Osteocyte (in vitro differentiated cells): Measurements from ENCODE around the gene PRKCZ. TPM values are rescaled to one million over a fixed set of nuclear protein-coding genes. Genes with fewer than 3 reads are reported as not detected.

Experiments used
- DNase-seq: peaks from one replicate; pipeline ENCODE4 v3.0.0; 2021; ENCODE audit warnings: mixed read lengths; ENCODE audit not compliant: unreplicated experiment; ENCODE audit errors: extremely low spot score
- H3K27ac Mint-ChIP-seq: one replicate; pipeline ENCODE4 v1.8.0; 2021; ENCODE audit warnings: mild to moderate bottlenecking, mixed read lengths; ENCODE audit not compliant: unreplicated experiment
- H3K27me3 Mint-ChIP-seq: one replicate; pipeline ENCODE4 v1.8.0; 2021; ENCODE audit warnings: mixed read lengths; ENCODE audit not compliant: unreplicated experiment
- H3K36me3 Mint-ChIP-seq: one replicate; pipeline ENCODE4 v1.8.0; 2021; ENCODE audit warnings: mixed read lengths; ENCODE audit not compliant: unreplicated experiment
- H3K4me1 Mint-ChIP-seq: one replicate; pipeline ENCODE4 v1.8.0; 2021; ENCODE audit warnings: mixed read lengths; ENCODE audit not compliant: unreplicated experiment
- H3K4me3 Mint-ChIP-seq: one replicate; pipeline ENCODE4 v1.8.0; 2021; ENCODE audit warnings: mild to moderate bottlenecking, moderate library complexity, mixed read lengths; ENCODE audit not compliant: unreplicated experiment
- H3K9me3 Mint-ChIP-seq: one replicate; pipeline ENCODE4 v1.8.0; 2021; ENCODE audit warnings: mixed read lengths; ENCODE audit not compliant: unreplicated experiment
- CTCF ChIP-seq: fragments of 200-600 bp; sonication (generic); IDR thresholded peaks from 2 replicates; pipeline ENCODE4 v1.5.0; 2021; ENCODE audit warnings: antibody characterized with exemption, mild to moderate bottlenecking, moderate library complexity
- total RNA-seq: library from RNA; stranded (reverse); gene quantifications from 2 replicates; pipeline ENCODE4 v1.2.1, GENCODE V29; 2021

Gene PRKCZ
- total RNA-seq, 1 donor from 2014 or later, result 3.1 TPM

- H3K4me1 Mint-ChIP-seq, result no peaks in the 10 kb centered on the region
- H3K27ac Mint-ChIP-seq, result no peak overlapping the region
- H3K36me3 Mint-ChIP-seq, result no peaks in the 10 kb centered on the region
- no peak overlapping the region for H3K4me3 Mint-ChIP-seq
- H3K27me3 Mint-ChIP-seq, result no peaks in the 10 kb centered on the region
- no peak for DNase-seq
- no peaks in the 10 kb centered on the region for H3K9me3 Mint-ChIP-seq
- no peak for TF ChIP-seq CTCF
Observed at GRCh38 chr1:2126331-2127186, 76.3 kb downstream of the PRKCZ start.

GRCh38 chr1:2127187-2128145, 77.3 kb downstream of the PRKCZ start:
- Mint-ChIP-seq H3K9me3 (no peaks in the 10 kb centered on the region), H3K27me3 (no peaks in the 10 kb centered on the region), H3K27ac (no peak overlapping the region), H3K4me1 (peaks cover under 1% of the 10 kb centered on the region), H3K36me3 (no peaks in the 10 kb centered on the region), H3K4me3 (no peak overlapping the region)
- DNase-seq, result no peak
- TF ChIP-seq CTCF, result no peak

GRCh38 chr1:2128189-2128901, 78.1 kb downstream of the PRKCZ start:
- Mint-ChIP-seq H3K4me1 (peaks cover 6% of the 10 kb centered on the region), H3K4me3 (no peak overlapping the region), H3K36me3 (no peaks in the 10 kb centered on the region), H3K9me3 (no peaks in the 10 kb centered on the region), H3K27me3 (no peaks in the 10 kb centered on the region), H3K27ac (no peak overlapping the region)
- no peak for DNase-seq
- TF ChIP-seq CTCF, result no peak

GRCh38 chr1:2129256-2129943, 79.2 kb downstream of the PRKCZ start:
- Mint-ChIP-seq H3K4me1 (peaks cover 12% of the 10 kb centered on the region), H3K27me3 (no peaks in the 10 kb centered on the region), H3K9me3 (no peaks in the 10 kb centered on the region), H3K27ac (no peak overlapping the region), H3K4me3 (no peak overlapping the region), H3K36me3 (no peaks in the 10 kb centered on the region)
- no peak for DNase-seq
- no peak for TF ChIP-seq CTCF
